ENCODE measurements around the gene BLMH. TPM values are rescaled to one million over a fixed set of nuclear protein-coding genes. Genes with fewer than 3 reads are reported as not detected.
"Not testable (repeated sequence)": the region's sequence is repeated elsewhere in the genome, so short reads cannot be mapped to it uniquely, and the experiment has no call there.

Gene BLMH
- total RNA-seq, 1 donor from 2014 or later, result 19.8 TPM

DNA sequence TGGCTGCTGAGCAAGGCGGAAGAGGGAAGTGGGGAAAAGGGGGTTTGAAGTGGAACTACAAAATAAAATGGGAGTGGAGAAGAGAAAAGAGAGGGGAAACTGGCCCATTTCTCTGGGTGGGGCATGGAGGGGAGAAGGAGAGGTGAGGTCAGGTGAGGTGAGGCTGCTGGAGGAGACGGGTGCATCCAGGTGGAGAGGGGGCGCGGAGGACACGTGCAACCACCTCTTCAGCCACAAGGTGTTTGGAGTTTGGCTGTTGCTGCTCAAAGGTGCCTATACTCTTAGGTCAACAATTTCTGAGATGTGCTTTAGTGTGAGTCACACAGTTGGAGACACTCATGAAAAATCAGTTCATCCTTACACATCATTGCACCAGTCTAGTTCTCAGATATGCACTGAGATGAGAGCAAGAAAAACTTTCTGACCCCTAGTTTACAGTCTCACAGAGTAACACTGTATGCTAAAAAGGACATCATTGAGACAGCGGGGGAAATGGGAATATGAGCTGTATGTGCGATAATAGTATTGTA lies 61.1 kb downstream of the BLMH start:
- no peak for DNase-seq (ENCODE audit: low read depth)

DNA sequence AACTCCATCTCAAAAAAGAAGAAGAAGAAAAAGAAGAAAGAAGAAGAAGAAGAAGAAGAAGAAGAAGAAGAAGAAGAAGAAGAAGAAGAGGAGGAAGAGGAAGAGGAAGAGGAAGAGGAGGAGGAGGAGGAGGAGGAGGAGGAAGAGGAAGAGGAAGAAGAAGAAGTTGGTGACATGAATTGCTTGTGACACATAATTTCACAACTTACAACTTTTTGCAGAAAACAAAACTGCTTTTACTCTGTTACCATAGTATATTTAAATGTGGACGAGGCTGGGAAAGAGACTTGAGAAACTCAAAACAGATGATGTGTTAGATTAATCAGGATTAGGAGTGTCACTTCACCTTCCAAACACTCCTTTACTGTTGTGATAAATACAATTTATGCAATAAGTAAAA lies 61.7 kb downstream of the BLMH start:
- not testable (repeated sequence) for DNase-seq (ENCODE audit: low read depth)

DNA sequence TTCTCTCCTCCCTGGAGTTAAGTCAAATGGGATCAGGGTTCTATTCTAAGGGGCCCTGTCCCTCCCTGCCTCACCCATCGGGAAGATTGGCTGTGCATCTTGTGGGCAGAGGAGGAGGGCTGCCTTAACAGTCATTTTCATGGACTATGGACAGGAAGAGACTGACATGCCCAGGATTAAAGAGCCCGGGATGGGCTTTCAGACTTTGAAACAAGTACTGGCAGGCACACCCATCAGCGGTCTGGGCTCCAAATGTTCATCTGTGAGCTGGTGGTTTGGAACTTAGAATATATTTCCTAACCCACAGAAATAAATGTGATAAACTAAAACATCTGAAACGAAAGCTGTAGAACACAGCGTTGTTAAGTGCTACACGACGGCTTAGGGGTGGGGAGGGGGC lies 62.7 kb downstream of the BLMH start:
- DNase-seq (ENCODE audit: low read depth), result no peak

DNA sequence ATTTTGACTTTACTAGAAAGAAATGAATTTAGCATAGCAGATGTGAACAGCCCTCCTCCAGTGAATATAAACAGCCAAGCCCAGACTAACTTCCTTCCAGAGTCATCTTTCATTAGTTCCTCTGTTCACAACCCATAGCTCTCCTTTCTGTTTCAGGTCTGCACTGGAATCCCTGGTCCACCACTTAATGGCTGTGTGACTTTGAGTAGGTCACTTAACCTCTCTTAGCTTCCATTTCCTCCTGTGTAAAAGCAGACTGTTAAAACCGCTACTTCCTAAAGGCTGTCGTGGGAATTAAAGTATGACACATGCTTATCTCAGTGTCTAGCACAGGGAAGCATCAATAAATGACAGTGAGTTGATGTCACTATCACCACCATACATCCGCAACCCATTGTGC lies 63.7 kb downstream of the BLMH start:
- no peak for DNase-seq (ENCODE audit: low read depth)

DNA sequence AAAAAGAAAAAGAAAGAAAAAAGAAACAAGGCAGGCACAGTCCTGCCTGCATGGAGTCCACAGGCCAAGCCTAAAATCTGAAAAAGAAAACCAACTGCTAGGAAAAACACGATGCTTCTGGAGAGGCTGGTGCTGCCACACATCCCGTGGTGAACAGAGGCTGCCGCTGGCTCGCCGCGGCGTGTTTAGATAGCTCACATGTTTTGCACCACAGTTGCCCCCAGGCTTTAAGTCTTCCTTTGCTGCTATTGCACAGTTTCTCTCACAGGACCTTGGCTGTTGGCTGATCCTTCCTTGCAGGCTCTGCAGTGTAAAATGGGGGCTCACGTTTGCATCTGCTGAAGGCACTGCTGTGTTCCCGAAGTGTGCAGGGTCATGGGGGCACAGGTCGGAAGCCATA lies 64.9 kb downstream of the BLMH start:
- no peak for DNase-seq (ENCODE audit: low read depth)

DNA sequence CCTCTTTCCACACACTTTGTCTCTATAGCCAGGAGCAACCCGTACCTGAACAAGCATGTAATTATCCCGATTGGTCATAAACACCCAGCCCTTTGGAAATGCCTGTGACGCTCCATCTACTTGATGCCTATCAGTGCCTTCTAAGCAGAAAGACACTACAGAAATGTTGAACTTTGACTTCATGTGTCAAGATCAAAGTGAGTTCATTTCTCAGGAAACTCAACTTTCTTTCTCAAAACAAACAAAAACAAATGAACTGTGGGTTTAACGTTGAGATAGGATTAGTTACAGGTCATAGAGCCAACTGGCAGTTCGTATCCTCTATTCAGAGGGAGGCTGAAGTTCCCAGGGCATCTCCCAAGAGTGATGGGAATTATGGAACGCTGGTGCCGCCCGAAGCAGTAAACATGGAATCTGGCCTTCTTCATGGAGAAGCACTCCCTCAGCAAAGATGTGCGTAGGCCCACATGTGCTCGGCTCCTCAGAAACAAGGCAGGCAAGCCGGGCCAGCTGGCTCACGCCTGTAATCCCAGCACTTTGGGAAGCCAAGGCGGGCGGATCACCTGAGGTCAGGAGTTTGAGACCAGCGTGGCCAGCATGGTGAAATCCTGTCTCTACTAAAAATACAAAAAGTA lies 65.7 kb downstream of the BLMH start:
- DNase-seq (ENCODE audit: low read depth), result no peak

DNA sequence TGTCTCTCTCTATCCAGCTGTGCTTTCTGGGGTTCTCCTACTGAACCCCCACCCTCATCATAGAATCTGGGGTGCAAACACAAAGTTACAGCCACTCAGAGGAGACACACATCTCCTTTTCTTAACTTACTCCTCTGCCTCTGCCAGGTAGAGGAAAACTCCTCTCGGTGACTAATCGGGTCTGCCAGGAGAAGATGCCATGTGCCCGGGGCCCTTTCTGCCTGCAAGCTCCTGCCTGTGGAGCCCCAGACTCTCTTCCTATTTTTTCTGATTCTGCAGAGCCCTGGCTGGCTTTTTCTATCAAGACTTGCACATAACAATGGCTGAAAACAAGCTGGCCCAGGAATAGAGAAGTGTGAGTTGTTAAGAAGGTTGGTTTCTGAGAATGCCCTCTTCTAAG lies 66.6 kb downstream of the BLMH start:
- no peak for DNase-seq (ENCODE audit: low read depth)

DNA sequence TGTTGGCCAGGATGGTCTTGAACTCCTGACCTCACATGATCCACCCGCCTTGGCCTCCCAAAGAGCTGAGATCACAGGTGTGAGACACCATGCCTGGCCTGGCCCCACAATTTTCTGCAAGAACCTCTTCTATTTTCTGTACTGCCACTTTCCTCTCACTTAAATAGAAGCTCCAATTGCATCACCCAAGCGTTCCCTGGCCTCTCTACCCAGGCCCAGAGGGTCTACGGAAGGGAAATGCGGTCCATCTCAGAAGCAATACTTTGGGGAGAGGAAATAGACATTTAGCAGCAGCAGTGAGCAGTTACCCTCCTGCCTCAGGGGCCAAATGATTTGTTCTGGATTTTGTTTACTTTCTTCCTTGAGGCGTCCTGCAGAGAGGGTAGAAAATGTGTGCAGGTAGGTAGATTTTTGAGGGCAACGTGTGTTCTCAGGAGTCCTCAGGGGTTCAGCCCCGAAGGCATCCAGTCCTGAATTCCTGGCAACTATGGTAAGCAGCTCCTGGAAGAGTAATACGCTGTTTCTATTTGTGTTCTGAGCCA lies 67.3 kb downstream of the BLMH start:
- DNase-seq (ENCODE audit: low read depth), result no peak

DNA sequence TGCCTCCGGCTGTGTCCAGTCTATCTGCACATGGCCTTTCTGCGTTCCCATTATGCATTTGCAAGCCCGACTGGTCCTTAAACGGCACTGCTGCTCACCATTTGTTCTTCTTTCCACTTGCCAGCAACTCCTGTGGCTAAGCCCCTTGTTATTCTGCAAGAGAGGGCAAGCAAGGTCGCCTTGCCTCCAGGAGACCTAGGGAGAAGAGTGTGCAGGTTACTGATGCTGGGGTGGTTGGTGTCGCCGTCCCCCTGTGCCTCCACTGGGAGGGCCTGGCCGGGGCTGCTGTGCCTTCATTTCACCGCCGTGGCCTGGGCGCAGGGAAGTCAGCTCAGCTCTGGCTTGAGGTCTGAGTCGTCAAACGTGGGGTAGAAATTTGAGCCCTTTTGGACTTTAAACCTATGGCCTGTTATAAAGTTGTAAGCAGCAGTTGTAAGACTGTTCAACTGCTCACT lies 69.0 kb downstream of the BLMH start:
- DNase-seq (ENCODE audit: low read depth), result no peak

DNA sequence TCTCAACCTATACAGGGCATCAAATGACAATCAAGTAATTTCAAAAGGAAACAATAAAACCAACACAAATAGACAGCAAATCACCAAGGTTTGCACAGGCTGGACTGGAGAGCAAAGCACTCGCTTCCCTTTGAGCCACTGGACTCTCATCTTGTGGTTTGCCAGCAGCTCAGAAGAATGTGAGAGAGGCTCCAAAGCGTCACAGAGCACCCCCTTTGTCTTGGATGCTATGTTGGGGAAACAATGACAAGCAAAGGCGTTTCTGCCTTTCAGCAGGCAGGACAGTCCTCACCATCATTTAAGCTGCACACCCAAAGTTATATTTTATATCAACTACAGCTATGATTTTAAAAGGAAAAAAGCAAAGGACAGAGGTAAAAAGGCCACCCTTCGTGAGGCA lies 69.5 kb downstream of the BLMH start:
- DNase-seq (ENCODE audit: low read depth), result no peak

DNA sequence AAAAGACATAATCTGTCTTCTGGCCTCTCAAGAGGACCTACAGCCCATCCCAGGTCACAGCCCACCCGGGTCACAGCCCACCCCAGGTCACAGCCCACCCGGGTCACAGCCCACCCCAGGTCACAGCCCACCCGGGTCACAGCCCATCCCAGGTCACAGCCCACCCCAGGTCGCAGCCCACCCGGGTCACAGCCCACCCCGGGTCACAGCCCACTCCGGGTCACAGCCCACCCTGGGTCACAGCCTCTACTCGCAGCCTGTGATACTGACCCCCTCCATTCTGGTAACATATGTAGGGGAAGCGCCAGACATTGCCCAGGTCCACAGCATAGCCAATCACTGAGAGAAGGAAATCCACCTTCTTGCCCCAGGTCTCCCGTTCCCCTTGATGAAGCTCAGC lies 70.4 kb downstream of the BLMH start:
- no peak for DNase-seq (ENCODE audit: low read depth)

DNA sequence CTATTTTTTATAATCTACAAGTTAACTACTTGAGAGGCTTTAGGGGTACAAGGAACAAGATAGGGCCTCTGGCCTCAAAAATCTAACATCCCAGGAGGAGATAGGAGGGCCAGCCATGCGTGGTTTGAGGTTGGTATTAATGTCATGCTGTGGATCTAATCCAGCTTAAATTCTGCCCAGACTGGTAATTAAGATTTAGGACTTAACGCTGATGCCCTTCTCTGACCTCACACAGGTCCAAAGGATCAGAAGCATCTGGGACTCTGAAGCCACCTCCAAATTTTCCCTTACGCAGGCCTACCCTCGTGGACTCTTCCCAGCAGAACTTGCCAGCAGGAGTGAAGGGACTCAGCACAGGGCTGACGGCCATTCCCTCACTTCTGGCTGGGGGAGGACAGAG lies 71.3 kb downstream of the BLMH start:
- DNase-seq (ENCODE audit: low read depth), result no peak

DNA sequence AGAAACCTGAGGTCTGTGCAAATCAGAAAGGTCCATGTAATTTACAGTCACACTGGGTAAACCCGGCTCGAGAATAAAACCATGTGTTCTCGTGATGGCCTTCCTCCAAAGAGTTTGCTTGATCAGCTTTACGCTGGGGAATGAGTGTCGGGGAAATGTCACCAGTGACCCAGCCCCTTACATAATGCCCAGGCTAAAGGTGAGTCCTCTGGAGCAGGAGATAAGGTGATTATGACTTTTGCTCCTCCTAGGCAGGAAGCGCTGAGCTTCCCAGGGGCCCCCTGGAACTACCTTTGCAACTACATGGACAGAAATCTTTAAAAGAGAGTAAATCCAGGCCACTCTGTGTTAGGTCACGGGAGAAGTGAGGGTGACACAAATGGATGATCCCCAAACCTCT lies 71.9 kb downstream of the BLMH start:
- DNase-seq (ENCODE audit: low read depth), result no peak

DNA sequence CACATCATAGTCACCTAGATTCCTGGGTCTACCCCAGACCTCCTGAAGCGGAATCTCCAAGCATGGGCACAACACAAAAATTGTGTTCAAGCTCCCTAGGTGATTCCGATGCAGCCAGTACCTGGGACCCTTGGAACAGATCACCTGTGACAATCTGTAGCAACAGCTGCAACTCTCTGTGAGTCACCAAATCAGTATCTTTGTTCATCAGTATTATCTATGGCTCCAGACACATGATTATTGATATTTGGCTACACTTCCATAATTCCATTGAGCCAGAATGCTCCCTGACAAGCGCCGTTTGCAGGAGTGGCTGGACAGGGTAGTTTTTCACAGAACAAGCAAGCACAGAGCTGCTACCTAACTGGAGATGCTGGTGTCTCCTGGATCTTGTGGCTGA lies 72.4 kb downstream of the BLMH start:
- no peak for DNase-seq (ENCODE audit: low read depth)

DNA sequence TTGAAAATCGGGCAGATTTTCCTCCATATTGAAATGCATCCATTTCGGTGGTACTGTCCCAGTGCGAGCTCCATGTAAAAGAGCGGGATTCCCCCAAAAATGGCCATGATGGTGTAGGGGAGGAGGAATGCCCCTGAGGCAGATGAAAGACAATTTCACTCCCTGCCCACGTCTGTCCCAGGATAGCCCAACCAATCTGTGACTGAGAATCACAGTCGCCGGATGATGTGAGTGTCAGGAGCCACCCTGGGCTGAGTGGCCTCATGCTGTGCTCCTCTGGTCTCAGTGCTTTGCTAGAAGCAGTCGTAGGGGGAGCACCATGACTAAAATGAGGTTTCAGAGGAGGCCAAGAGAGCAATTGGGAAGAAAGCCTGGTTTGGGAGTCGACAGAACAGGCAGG lies 72.9 kb downstream of the BLMH start:
- DNase-seq (ENCODE audit: low read depth), result no peak

DNA sequence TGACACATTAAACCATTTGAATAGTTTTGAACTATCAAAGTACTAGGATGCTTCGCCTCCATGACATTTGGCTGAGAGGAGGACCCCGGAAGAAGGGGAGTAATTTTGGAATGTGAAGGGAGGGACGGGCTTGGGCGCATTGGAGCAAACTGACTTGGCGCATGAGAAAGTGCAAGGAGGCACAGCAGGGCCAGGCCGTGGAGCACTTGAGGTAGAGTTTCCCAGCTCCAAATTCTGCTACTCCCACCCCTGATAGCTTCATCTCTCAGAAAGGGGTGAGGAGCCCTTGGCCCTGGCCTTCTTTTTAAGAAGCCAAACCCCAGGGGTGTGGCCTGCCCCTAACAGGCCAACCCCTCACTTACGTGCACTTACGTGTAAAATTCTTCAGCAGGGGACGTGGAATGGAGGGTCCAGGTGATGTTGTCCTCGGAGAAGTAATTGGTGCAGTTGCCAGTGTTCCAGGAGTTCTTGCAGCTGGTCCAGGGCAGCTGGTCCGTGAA lies 73.9 kb downstream of the BLMH start:
- no peak for DNase-seq (ENCODE audit: low read depth)

DNA sequence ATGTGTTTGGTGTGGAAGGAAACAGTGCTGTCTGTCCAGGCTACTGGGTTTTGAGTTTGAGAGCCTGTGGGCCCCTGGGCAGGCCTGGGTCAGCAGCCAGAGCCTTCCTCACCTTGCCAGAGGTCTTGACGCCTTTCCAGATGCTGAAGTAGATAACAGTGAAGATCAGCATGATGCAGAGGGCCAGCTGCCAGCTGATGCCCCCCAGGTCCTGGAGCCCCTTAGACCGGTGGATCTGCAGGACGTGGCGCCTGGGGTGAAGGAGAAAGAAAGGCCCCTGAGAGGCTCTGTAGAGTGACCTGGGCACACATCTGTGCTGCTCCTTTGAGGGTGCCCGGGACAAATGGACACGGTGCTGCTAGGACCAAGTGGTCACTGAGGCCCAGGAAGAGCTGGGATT lies 74.7 kb downstream of the BLMH start:
- DNase-seq (ENCODE audit: low read depth), result no peak

DNA sequence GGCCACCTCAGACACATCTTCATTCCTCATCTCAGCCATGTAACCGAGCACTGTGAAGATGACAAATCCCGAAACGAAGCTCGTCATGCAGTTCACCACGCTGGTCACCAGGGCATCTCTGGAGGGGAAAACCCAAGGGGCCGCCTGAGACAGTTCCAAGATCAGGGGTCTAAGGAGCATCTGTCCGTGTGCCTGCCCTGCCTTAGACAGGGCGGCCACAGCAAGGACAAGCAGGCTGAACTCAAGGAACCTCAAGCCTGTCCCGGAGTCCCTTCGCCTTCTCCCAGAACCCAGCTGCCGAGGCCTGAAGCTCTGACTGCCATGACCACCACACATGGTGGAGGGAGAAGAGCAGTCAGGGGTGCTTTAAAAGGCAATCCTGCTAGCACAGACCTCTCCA lies 79.0 kb downstream of the BLMH start:
- no peak for DNase-seq (ENCODE audit: low read depth)

DNA sequence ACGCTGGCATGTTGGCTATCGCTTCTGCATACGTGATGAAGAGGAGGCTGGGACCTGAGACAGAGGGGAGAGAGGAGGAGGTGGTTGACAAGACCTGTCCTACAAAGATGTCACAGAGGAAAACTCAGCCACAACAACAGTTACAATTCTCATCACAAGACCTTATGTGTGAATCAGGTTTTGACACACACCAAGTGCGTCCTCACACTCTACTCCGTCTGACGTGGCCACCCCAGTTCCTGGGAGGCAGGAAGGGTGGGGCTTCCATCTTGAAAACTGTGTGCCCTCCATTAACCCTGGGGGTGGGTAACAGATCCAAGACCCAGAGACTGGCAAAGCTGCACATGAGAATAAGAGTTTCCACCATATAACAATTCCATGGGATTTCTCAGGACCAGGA lies 80.4 kb downstream of the BLMH start:
- no peak for DNase-seq (ENCODE audit: low read depth)

DNA sequence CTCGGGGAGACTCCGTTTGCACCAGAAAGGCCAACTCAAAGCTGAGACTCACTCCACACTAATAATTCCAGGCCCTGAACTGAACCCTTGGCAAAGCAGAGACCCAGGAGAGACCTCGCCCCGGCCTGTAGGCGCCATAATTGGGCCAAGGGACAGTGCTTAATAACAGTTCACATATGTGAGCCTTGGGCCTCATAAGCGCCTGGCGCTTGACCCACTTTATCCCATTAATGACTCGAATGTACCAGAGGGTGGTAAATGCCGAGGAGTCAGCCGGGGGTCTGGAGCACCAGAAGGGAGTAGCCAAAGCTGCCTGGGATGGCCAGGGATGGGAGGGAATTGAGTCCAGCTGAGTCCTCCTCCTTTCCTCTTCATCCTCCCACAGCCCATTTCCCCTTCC lies 80.8 kb downstream of the BLMH start:
- no peak for DNase-seq (ENCODE audit: low read depth)

DNA sequence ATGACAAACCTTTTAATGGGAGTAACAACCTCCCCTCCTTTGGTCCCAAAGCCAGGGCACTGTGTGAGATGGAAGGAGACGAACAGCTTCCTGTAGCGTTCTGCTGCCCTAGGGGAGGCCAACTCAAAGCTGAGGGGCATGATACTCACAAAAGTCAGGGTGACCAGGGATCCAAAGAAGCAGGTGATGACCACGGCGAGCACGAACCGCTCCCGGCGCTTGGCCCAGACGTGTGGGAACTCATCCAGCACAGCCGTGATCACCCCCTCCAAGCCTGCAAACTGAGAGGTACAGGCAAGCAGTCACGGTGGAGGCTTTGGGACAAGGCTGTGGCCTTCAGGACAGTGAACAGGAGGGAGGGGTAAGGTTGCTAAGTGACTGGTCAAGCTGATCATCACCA lies 81.4 kb downstream of the BLMH start:
- no peak for DNase-seq (ENCODE audit: low read depth)

DNA sequence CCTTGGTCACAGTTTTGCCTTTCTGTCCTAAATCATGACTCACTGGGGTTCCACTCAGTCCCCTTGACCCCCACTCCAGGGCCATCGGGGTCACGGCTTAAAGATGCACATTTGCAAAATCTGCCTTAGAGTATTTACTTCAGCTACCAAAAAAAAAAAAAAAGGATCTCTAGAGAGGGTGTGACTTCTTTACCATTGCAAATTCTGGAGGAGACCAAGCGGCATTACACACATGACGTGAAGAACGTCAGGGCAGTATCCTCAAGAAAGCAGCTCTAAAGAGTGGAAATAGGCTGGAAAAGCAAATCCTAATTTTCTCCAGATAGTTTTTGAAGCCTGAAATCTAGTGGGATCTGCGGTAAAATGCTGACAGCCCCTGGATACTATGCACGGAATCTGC lies 81.8 kb downstream of the BLMH start:
- DNase-seq (ENCODE audit: low read depth), result no peak

DNA sequence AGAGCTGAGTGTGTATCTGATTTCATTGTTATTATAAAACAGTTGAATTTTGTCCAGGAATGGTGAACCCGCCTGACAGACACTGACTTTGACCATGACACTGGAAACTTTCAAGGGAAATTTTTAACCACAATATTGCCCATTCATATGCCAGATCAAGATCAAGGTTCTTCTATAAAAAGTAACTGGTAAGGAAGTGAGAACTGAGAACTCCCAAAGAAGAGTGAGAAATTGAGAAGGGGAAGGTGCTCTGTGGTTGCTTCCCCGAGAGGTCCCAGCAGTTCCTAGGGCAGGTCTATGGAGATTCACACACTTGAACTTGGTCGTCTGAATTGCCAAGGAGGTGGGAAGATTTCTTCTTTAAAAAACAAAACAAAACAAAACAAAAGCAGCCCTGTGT lies 83.5 kb downstream of the BLMH start:
- DNase-seq (ENCODE audit: low read depth), result no peak

Data from myocyte (in vitro differentiated cells).